NCI-H748 (cell line): Measurements from ENCODE around the gene SKIC2.
"Not testable (repeated sequence)": the region's sequence is repeated elsewhere in the genome, so short reads cannot be mapped to it uniquely, and the experiment has no call there.

Experiments used
- DNase-seq: peaks from one replicate; lab custom pipeline; 2025; ENCODE audit not compliant: unreplicated experiment; lab: John Stamatoyannopoulos, UW

The SKIC2 gene

GRCh38 chr6:32003301-32003700, 44.3 kb downstream of the SKIC2 start:
- DNase-seq = not testable (repeated sequence)

- not testable (repeated sequence) for DNase-seq
These were observed 45.4 kb downstream of the SKIC2 start for GRCh38 chr6:32004393-32004792.

- DNase-seq = peak; percentile 44
These were observed 46.0 kb downstream of the SKIC2 start for GRCh38 chr6:32004864-32005537.

- not testable (repeated sequence) for DNase-seq
These were observed 46.5 kb downstream of the SKIC2 start for GRCh38 chr6:32005538-32005880.

GRCh38 chr6:32005991-32006529, 47.1 kb downstream of the SKIC2 start:
- not testable (repeated sequence) for DNase-seq

- not testable (repeated sequence) for DNase-seq
These were observed 48.1 kb downstream of the SKIC2 start for GRCh38 chr6:32007086-32007485.

- DNase-seq = not testable (repeated sequence)
These were observed 49.1 kb downstream of the SKIC2 start for GRCh38 chr6:32008037-32008436.

- not testable (repeated sequence) for DNase-seq
These were observed 49.6 kb downstream of the SKIC2 start for GRCh38 chr6:32008616-32009015.

GRCh38 chr6:32009537-32009936, 50.6 kb downstream of the SKIC2 start:
- not testable (repeated sequence) for DNase-seq

- DNase-seq = not testable (repeated sequence)
These were observed 52.0 kb downstream of the SKIC2 start for GRCh38 chr6:32010856-32011530.

- DNase-seq = not testable (repeated sequence)
These were observed 54.1 kb downstream of the SKIC2 start for GRCh38 chr6:32012941-32013617.

GRCh38 chr6:32013738-32014137, 54.8 kb downstream of the SKIC2 start:
- not testable (repeated sequence) for DNase-seq

GRCh38 chr6:32014547-32014946, 55.6 kb downstream of the SKIC2 start, which contains the start of gene C4B:
C4B (plus strand) TSS chr6:32014795; CDS start chr6:32014846, 51 bp downstream.
- not testable (repeated sequence) for DNase-seq
